Thyroid gland (tissue), 4 donors: ENCODE results near the gene POU2AF1.

Source experiments
- CTCF ChIP-seq, 6 experiments: fragments of 200-600 bp in 3 of 6; fragments of 450-650 bp in 3 of 6; sonication (generic) in 3 of 6; IDR thresholded peaks; one replicate each; pipeline ENCODE4 v1.5.1; 2016 to 2019; ENCODE audit warnings: antibody characterized with exemption in 6 of 6, mild to moderate bottlenecking in 2 of 6, inconsistent platforms in 1 of 6, moderate library complexity in 1 of 6
- POLR2A ChIP-seq, 2 donors: fragments of 450-650 bp; IDR thresholded peaks; one replicate each; pipeline ENCODE4 v1.6.1; 2017; ENCODE audit warnings: antibody characterized with exemption in 2 of 2, mild to moderate bottlenecking in 2 of 2, moderate library complexity in 1 of 2

- TF ChIP-seq CTCF (IDR thresholded peaks at IDR 0.05) (no peak), POLR2A (IDR thresholded peaks at IDR 0.05) (peak in 1 of 2 donors; percentile 16)
These were observed 38.8 kb upstream of the POU2AF1 start for GRCh38 chr11:111417766-111418435.
